CD8-positive, alpha-beta memory T cell (primary cell): Measurements from ENCODE around the gene SPOCK1. TPM values are rescaled to one million over a fixed set of nuclear protein-coding genes. Genes with fewer than 3 reads are reported as not detected.

ENCODE experiments used
- CTCF ChIA-PET: fragments of 350-600 bp; sonication (Branson Sonifier 250); formaldehyde crosslinking; loops from one replicate; lab custom pipeline; 2021; ENCODE audit warnings: antibody characterized with exemption; lab: Charles Lee
- POLR2A ChIA-PET: fragments of 350-600 bp; sonication (Branson Sonifier 250); formaldehyde crosslinking; loops from one replicate; lab custom pipeline; 2021; ENCODE audit warnings: antibody characterized with exemption; lab: Charles Lee
- DNase-seq, 5 donors: peaks; one replicate each; pipeline versions ENCODE4 v3.0.0 to v3.0.0-alpha.2; 2020 to 2022; ENCODE audit warnings: mixed read lengths in 1 of 5
- H3K27ac ChIP-seq: one replicate; pipeline ENCODE4 v1.7.0; 2013; ENCODE audit warnings: low read depth, mild to moderate bottlenecking, low read length, moderate library complexity
- H3K27me3 ChIP-seq: 2 replicates; pipeline ENCODE4 v1.7.0; 2013; ENCODE audit warnings: low read length, mild to moderate bottlenecking; ENCODE audit not compliant: insufficient read depth, poor library complexity, severe bottlenecking
- H3K36me3 ChIP-seq: 2 replicates; pipeline ENCODE4 v1.7.0; 2013; ENCODE audit warnings: mild to moderate bottlenecking, low read length, moderate library complexity; ENCODE audit not compliant: insufficient read depth
- H3K4me1 ChIP-seq: 2 replicates; pipeline ENCODE4 v1.7.0; 2013; ENCODE audit warnings: mild to moderate bottlenecking, low read length, moderate library complexity; ENCODE audit not compliant: insufficient read depth
- H3K4me3 ChIP-seq: 2 replicates; pipeline ENCODE4 v1.7.0; 2013; ENCODE audit warnings: mild to moderate bottlenecking, low read length
- H3K9me3 ChIP-seq: 2 replicates; pipeline ENCODE4 v1.7.0; 2013; ENCODE audit warnings: mild to moderate bottlenecking, low read length
- H3K27ac Mint-ChIP-seq, 8 donors: one replicate each; pipeline ENCODE4 v1.8.0; 2020 to 2021; ENCODE audit warnings: mixed read lengths in 8 of 8, mild to moderate bottlenecking in 6 of 8, inconsistent platforms in 3 of 8, moderate library complexity in 3 of 8
- H3K27me3 Mint-ChIP-seq, 2 donors: one replicate each; pipeline ENCODE4 v1.8.0; 2020 to 2021; ENCODE audit warnings: mixed read lengths in 2 of 2, mild to moderate bottlenecking in 1 of 2, moderate library complexity in 1 of 2
- H3K36me3 Mint-ChIP-seq, 3 donors: one replicate each; pipeline ENCODE4 v1.8.0; 2020 to 2021; ENCODE audit warnings: mixed read lengths in 3 of 3, inconsistent platforms in 1 of 3, mild to moderate bottlenecking in 1 of 3
- H3K4me1 Mint-ChIP-seq, 3 donors: one replicate each; pipeline ENCODE4 v1.8.0; 2020 to 2021; ENCODE audit warnings: mixed read lengths in 3 of 3, inconsistent platforms in 1 of 3, mild to moderate bottlenecking in 1 of 3
- H3K4me3 Mint-ChIP-seq, 7 donors: one replicate each; pipeline ENCODE4 v1.8.0; 2020 to 2021; ENCODE audit warnings: mixed read lengths in 7 of 7, mild to moderate bottlenecking in 6 of 7, moderate library complexity in 4 of 7, inconsistent platforms in 2 of 7
- H3K9me3 Mint-ChIP-seq, 5 donors: one replicate each; pipeline ENCODE4 v1.8.0; 2020 to 2022; ENCODE audit warnings: mixed read lengths in 5 of 5, mild to moderate bottlenecking in 3 of 5, moderate library complexity in 2 of 5, inconsistent platforms in 1 of 5
- polyA plus RNA-seq: library from polyadenylated mRNA; unstranded; fragments of 300-500 nt; fragmentation: Illumina TruSeq; gene quantifications from one replicate; pipeline ENCODE4 v1.2.3, GENCODE V29; 2021
- total RNA-seq, 2 experiments: library from RNA; stranded (reverse); gene quantifications; one replicate each; pipeline ENCODE4 v1.2.3, GENCODE V29; 2021

Gene SPOCK1
- total and polyA plus RNA-seq, 3 experiments from 2014 or later, result not detected

DNA sequence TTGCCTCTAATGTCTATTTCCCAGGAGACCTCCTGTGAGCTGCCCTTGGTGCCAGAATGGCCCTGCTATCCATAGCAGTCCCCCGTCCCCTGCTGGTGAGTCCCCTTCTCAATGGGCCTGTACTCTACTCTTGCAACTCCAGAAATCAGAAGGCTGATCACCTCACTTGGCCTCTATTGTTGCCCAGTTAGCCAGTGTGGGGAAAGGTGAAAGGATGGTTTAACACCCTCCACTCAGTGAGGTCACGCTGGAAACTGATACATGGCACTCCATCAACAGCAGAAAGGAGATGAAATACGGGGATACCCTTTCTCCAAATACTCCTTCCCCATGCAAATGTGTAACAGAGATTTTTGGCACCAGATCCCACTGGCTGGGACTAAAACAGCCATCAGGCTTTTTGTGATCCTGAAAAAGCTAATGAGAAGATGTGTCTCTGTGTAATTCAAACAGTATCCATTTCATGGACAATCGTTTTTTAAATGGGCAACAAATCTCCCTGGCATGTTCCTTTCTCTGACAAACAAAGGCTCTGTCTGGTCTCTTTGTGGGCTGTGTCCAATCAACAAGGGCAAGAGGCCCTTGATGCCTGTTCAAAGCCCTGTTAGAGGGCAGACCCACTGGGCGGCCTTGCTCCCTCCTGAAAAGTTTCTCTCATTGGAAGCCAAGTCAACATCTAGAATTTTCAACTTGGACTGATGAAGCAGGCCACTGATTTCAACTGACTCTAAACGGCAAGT, 343.7 kb downstream of the SPOCK1 start:
- Mint-ChIP-seq H3K36me3 (no peaks in the 10 kb centered on the region), H3K9me3 (peaks cover 0 to 13% (median 3%) of the 10 kb centered on the region in 5 donors), H3K27me3 (no peaks in the 10 kb centered on the region), H3K27ac (no peak overlapping the region), H3K4me3 (no peak overlapping the region), H3K4me1 (no peaks in the 10 kb centered on the region)
- Histone ChIP-seq H3K36me3 (no peaks in the 10 kb centered on the region), H3K9me3 (no peaks in the 10 kb centered on the region), H3K27ac (no peak overlapping the region), H3K4me3 (no peak overlapping the region), H3K27me3 (no peaks in the 10 kb centered on the region), H3K4me1 (no peaks in the 10 kb centered on the region)
- ChIA-PET CTCF (no interaction called here), POLR2A (no interaction called here)
- DNase-seq, result no peak

DNA sequence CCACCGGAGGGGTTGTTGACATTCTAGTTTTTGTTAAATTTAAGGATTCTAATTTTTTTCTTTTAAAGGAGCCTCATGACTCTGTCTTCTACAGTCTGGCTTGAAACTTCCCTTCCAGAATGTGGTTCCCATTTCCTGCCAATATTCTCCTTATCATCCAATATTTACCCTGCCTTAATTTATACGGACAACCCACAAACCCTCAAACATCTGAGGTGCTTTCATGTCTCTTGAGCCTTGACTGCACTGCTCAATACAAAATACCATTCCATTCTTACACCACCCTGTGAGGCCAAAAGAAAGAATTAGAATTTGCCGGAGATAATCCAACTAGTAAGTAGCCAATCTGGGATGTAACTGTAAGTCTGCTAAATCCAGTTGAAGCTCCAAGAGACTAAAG, 346.5 kb downstream of the SPOCK1 start:
- no peaks in the 10 kb centered on the region for H3K4me1 Mint-ChIP-seq
- Histone ChIP-seq H3K4me1 (no peaks in the 10 kb centered on the region), H3K9me3 (no peaks in the 10 kb centered on the region), H3K27ac (no peak overlapping the region), H3K27me3 (no peaks in the 10 kb centered on the region), H3K4me3 (no peak overlapping the region), H3K36me3 (no peaks in the 10 kb centered on the region)
- no peak overlapping the region for H3K27ac Mint-ChIP-seq
- H3K36me3 Mint-ChIP-seq, result no peaks in the 10 kb centered on the region
- H3K27me3 Mint-ChIP-seq, result no peaks in the 10 kb centered on the region
- H3K4me3 Mint-ChIP-seq, result no peak overlapping the region
- CTCF ChIA-PET, result no interaction called here
- POLR2A ChIA-PET, result no interaction called here
- DNase-seq, result no peak
- H3K9me3 Mint-ChIP-seq, result peaks cover 0 to 4% (median 0%) of the 10 kb centered on the region in 5 donors

GRCh38 chr5:137148655-137149054, 350.5 kb downstream of the SPOCK1 start:
- H3K36me3 Mint-ChIP-seq, result no peaks in the 10 kb centered on the region
- H3K9me3 ChIP-seq, result no peaks in the 10 kb centered on the region
- H3K4me1 Mint-ChIP-seq, result no peaks in the 10 kb centered on the region
- H3K27me3 ChIP-seq, result no peaks in the 10 kb centered on the region
- H3K27ac Mint-ChIP-seq, result no peak overlapping the region
- no peak overlapping the region for H3K4me3 ChIP-seq
- H3K9me3 Mint-ChIP-seq, result peaks cover 0 to 6% (median 0%) of the 10 kb centered on the region in 5 donors
- CTCF ChIA-PET, result no interaction called here
- POLR2A ChIA-PET, result no interaction called here
- no peak overlapping the region for H3K4me3 Mint-ChIP-seq
- DNase-seq, result no peak
- H3K27me3 Mint-ChIP-seq, result peaks cover 0 to 2% of the 10 kb centered on the region in 2 donors
- H3K27ac ChIP-seq, result no peak overlapping the region
- H3K36me3 ChIP-seq, result no peaks in the 10 kb centered on the region
- H3K4me1 ChIP-seq, result no peaks in the 10 kb centered on the region

- DNase-seq, result no peak
- Mint-ChIP-seq H3K27ac (no peak overlapping the region), H3K36me3 (no peaks in the 10 kb centered on the region), H3K27me3 (peaks cover 0 to 2% of the 10 kb centered on the region in 2 donors), H3K9me3 (peaks cover 0 to 6% (median 0%) of the 10 kb centered on the region in 5 donors), H3K4me3 (no peak overlapping the region), H3K4me1 (no peaks in the 10 kb centered on the region)
- H3K36me3 ChIP-seq, result no peaks in the 10 kb centered on the region
- no peak overlapping the region for H3K27ac ChIP-seq
- H3K4me3 ChIP-seq, result no peak overlapping the region
- no peaks in the 10 kb centered on the region for H3K27me3 ChIP-seq
- CTCF ChIA-PET, result no interaction called here
- H3K4me1 ChIP-seq, result no peaks in the 10 kb centered on the region
- no peaks in the 10 kb centered on the region for H3K9me3 ChIP-seq
- POLR2A ChIA-PET, result no interaction called here
Observed at GRCh38 chr5:137148159-137148558, 351.0 kb downstream of the SPOCK1 start.

DNA sequence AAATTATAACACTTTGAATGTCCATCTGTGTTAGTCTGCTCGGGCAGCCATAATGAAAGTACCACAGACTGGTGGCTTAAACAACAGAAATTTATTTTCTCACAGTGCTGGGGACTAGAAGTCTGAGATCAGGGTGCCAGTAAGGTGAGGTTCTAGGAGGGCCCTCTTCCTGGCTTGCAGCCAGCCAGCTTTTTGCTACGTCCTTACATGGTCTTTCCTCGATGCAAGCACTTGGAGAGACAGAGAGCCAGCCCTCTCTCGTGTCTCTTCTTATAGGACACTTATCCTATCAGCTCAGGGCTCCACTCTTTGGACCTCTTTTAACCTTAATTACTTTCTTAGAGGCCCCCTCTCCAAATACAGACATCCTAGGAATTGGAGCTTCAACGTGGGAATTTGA, 351.8 kb downstream of the SPOCK1 start:
- Histone ChIP-seq H3K27me3 (no peaks in the 10 kb centered on the region), H3K4me1 (no peaks in the 10 kb centered on the region), H3K36me3 (no peaks in the 10 kb centered on the region), H3K9me3 (no peaks in the 10 kb centered on the region), H3K4me3 (no peak overlapping the region), H3K27ac (no peak overlapping the region)
- H3K27me3 Mint-ChIP-seq, result peaks cover 0 to 2% of the 10 kb centered on the region in 2 donors
- no peaks in the 10 kb centered on the region for H3K4me1 Mint-ChIP-seq
- DNase-seq, result no peak
- POLR2A ChIA-PET, result no interaction called here
- H3K9me3 Mint-ChIP-seq, result peaks cover 0 to 6% (median 0%) of the 10 kb centered on the region in 5 donors
- H3K4me3 Mint-ChIP-seq, result no peak overlapping the region
- H3K27ac Mint-ChIP-seq, result no peak overlapping the region
- CTCF ChIA-PET, result no interaction called here
- no peaks in the 10 kb centered on the region for H3K36me3 Mint-ChIP-seq

- H3K4me1 ChIP-seq, result no peaks in the 10 kb centered on the region
- H3K27me3 ChIP-seq, result no peaks in the 10 kb centered on the region
- Mint-ChIP-seq H3K27me3 (peaks cover 0 to 2% of the 10 kb centered on the region in 2 donors), H3K4me1 (no peaks in the 10 kb centered on the region), H3K27ac (no peak overlapping the region), H3K4me3 (no peak overlapping the region), H3K36me3 (no peaks in the 10 kb centered on the region), H3K9me3 (peaks cover 0 to 4% (median 0%) of the 10 kb centered on the region in 5 donors)
- ChIA-PET POLR2A (no interaction called here), CTCF (no interaction called here)
- no peaks in the 10 kb centered on the region for H3K36me3 ChIP-seq
- H3K4me3 ChIP-seq, result no peak overlapping the region
- no peak overlapping the region for H3K27ac ChIP-seq
- DNase-seq, result no peak
- H3K9me3 ChIP-seq, result no peaks in the 10 kb centered on the region
Observed at GRCh38 chr5:137146402-137146890, 352.7 kb downstream of the SPOCK1 start.

GRCh38 chr5:137145721-137146120, 353.4 kb downstream of the SPOCK1 start:
- no peaks in the 10 kb centered on the region for H3K27me3 ChIP-seq
- no peak overlapping the region for H3K27ac ChIP-seq
- no peaks in the 10 kb centered on the region for H3K4me1 Mint-ChIP-seq
- ChIA-PET POLR2A (no interaction called here), CTCF (no interaction called here)
- H3K4me3 ChIP-seq, result no peak overlapping the region
- H3K4me3 Mint-ChIP-seq, result no peak overlapping the region
- no peaks in the 10 kb centered on the region for H3K36me3 ChIP-seq
- H3K27ac Mint-ChIP-seq, result no peak overlapping the region
- H3K36me3 Mint-ChIP-seq, result no peaks in the 10 kb centered on the region
- DNase-seq, result no peak
- no peaks in the 10 kb centered on the region for H3K9me3 ChIP-seq
- H3K27me3 Mint-ChIP-seq, result peaks cover 0 to 2% of the 10 kb centered on the region in 2 donors
- peaks cover 0 to 4% (median 0%) of the 10 kb centered on the region in 5 donors for H3K9me3 Mint-ChIP-seq
- H3K4me1 ChIP-seq, result no peaks in the 10 kb centered on the region

DNA sequence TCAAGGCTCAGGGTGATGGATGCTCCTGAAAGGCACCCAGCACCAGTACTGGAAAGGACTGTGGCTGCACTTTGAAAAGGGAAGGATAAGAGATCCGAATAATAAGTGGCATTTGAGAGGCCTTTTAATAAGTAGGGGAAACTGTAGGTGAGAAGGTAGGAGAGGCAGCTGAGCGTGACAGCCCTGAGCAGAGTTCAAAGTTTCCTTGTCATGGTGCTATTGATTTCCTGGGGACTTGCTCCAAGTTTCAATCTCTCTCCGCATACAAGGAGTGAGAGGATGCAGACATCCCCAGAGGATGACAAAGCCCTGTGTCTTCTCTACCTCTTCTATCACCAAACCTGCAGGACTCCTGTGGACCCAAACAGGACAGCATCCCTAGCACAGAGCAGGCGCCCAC, 354.5 kb downstream of the SPOCK1 start:
- no peak overlapping the region for H3K4me3 Mint-ChIP-seq
- Histone ChIP-seq H3K27ac (no peak overlapping the region), H3K9me3 (no peaks in the 10 kb centered on the region), H3K27me3 (no peaks in the 10 kb centered on the region), H3K36me3 (no peaks in the 10 kb centered on the region), H3K4me1 (no peaks in the 10 kb centered on the region), H3K4me3 (no peak overlapping the region)
- peaks cover 0 to 4% (median 0%) of the 10 kb centered on the region in 5 donors for H3K9me3 Mint-ChIP-seq
- no peaks in the 10 kb centered on the region for H3K36me3 Mint-ChIP-seq
- H3K27me3 Mint-ChIP-seq, result peaks cover 0 to 2% of the 10 kb centered on the region in 2 donors
- CTCF ChIA-PET, result no interaction called here
- POLR2A ChIA-PET, result no interaction called here
- H3K4me1 Mint-ChIP-seq, result no peaks in the 10 kb centered on the region
- H3K27ac Mint-ChIP-seq, result no peak overlapping the region
- no peak for DNase-seq
